Measurements from ENCODE around the gene LCORL. TPM values are rescaled to one million over a fixed set of nuclear protein-coding genes. Genes with fewer than 3 reads are reported as not detected.

LCORL gene
- total and polyA plus RNA-seq, 2 experiments from 2014 or later: 21.0 to 28.7 TPM

- Histone ChIP-seq H3K79me2 (replicated peaks; ENCODE audit: insufficient read depth) (no peaks in the 10 kb centered on the region), H3K4me2 (no peak overlapping the region), H3K27ac (ENCODE audit: low read depth) (no peak overlapping the region), H3K9me2 (ENCODE audit: insufficient read depth) (no peaks in the 10 kb centered on the region), H3K4me3 (no peak overlapping the region), H3F3A (replicated peaks; ENCODE audit: low read depth) (no peaks in the 10 kb centered on the region), H3K27me3 (ENCODE audit: insufficient read depth) (no peaks in the 10 kb centered on the region), H2AFZ (no peak overlapping the region), H4K20me1 (replicated peaks; ENCODE audit: insufficient read depth) (no peaks in the 10 kb centered on the region), H3K36me3 (ENCODE audit: insufficient read depth) (no peaks in the 10 kb centered on the region), H3K4me1 (ENCODE audit: insufficient read depth) (no peaks in the 10 kb centered on the region)
- ATAC-seq: no peak
- no peak for DNase-seq (ENCODE audit: low spot score)
- Mint-ChIP-seq H3K9me3 (peaks cover 9% of the 10 kb centered on the region; the same call in 2 of the 3 replicates), H3K4me1 (no peaks in the 10 kb centered on the region), H3K4me3 (no peak overlapping the region), H3K36me3 (ENCODE audit: low read depth) (peaks cover 27% of the 10 kb centered on the region; the same call in 2 of the 3 replicates), H3K27ac (no peak overlapping the region), H3K27me3 (ENCODE audit: insufficient read depth, low read depth, poor library complexity) (no peaks in the 10 kb centered on the region)
- TF ChIP-seq ETS1 (IDR thresholded peaks at IDR 0.05) (no peak), NANOG (IDR thresholded peaks at IDR 0.05; ENCODE audit: borderline replicate concordance) (no peak), REST (IDR thresholded peaks at IDR 0.05; ENCODE audit: unreplicated experiment) (no peak), CTCF (conservative IDR thresholded peaks at IDR 0.05; ENCODE audit: low read depth in 2 of 2) (no peak), JUNB (IDR thresholded peaks at IDR 0.05; ENCODE audit: unreplicated experiment) (no peak), STAT1 (IDR thresholded peaks at IDR 0.05; ENCODE audit: unreplicated experiment) (no peak), ZNF331 (CRISPR knock-in tag; IDR thresholded peaks at IDR 0.05; ENCODE audit: low read depth) (no peak), POLR2AphosphoS5 (IDR thresholded peaks at IDR 0.05; ENCODE audit: low read depth) (no peak), ZNF114 (CRISPR knock-in tag; IDR thresholded peaks at IDR 0.05) (no peak), EZH2 (IDR thresholded peaks at IDR 0.05; ENCODE audit: low read depth, unreplicated experiment) (no peak), EZH2phosphoT487 (IDR thresholded peaks at IDR 0.05; ENCODE audit: unreplicated experiment) (no peak)
Observed at GRCh38 chr4:17930256-17930655, 91.3 kb downstream of the LCORL start.
